AG04450 (cell line): ENCODE data around the gene SLC4A4. TPM values are rescaled to one million over a fixed set of nuclear protein-coding genes. Genes with fewer than 3 reads are reported as not detected.

Experiments used
- CTCF ChIA-PET: fragments of 300-600, 350-600 bp; formaldehyde crosslinking; extraction: SDS; loops from one replicate; lab custom pipeline; 2022; ENCODE audit warnings: antibody characterized with exemption, inconsistent platforms; lab: Charles Lee
- POLR2A ChIA-PET: fragments of 350-600 bp; formaldehyde crosslinking; extraction: SDS; loops from one replicate; lab custom pipeline; 2021; ENCODE audit warnings: antibody characterized with exemption, inconsistent platforms; lab: Yijun Ruan, JAX
- DNase-seq: peaks from one replicate; pipeline ENCODE4 v3.0.0-alpha.2; 2011; ENCODE audit warnings: low read depth, low spot score
- H3K27ac ChIP-seq: one replicate; pipeline ENCODE4 v1.5.1; 2012; ENCODE audit warnings: low read depth, low read length, control low read depth
- H3K27me3 ChIP-seq: one replicate; pipeline ENCODE4 v1.6.0; 2012; ENCODE audit warnings: low read length; ENCODE audit not compliant: control insufficient read depth, insufficient read depth
- H3K4me3 ChIP-seq: 2 replicates; pipeline ENCODE4 v1.5.1; 2011; ENCODE audit warnings: mild to moderate bottlenecking, low read depth, low read length, control low read depth
- H3K9me3 ChIP-seq: 2 replicates; pipeline ENCODE4 v1.5.1; 2012; ENCODE audit warnings: low read length; ENCODE audit not compliant: control insufficient read depth, insufficient read depth
- CTCF ChIP-seq: IDR thresholded peaks from 2 replicates; pipeline ENCODE4 v1.5.1; 2011; ENCODE audit warnings: low read depth, low read length, control low read depth, inconsistent platforms
- polyA plus RNA-seq: library from polyadenylated mRNA; depleted of rRNA; stranded (reverse); fragments of >200 nt; gene quantifications from 2 replicates; pipeline ENCODE4 v1.2.3, GENCODE V29; 2011

Gene SLC4A4
- polyA plus RNA-seq, 1 experiment: 17.5 TPM

DNA sequence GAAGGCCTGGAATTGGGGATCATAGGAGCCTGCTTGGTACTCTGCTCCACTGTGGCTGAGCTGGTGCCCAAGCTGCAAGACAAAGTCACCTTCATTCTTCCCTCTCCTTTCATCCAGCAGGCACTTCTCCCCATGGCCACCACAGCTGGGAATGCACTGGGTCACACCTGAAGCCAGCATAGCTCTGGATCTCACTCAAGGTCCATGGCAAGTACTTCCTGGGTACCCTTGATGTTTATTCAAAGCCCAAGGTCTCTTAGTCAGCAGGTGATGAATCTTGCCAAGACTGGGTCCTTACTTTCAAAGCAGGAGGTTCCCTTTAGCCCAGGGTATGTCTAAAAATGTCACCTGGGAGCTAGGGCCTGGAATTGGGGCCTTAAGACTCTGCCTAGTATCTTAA lies 4.9 kb upstream of the SLC4A4 start:
- Histone ChIP-seq H3K4me3 (no peak overlapping the region), H3K27me3 (no peaks in the 10 kb centered on the region), H3K9me3 (peaks cover 4% of the 10 kb centered on the region; the same call in 1 of the 2 replicates), H3K27ac (no peak overlapping the region)
- DNase-seq: no peak
- ChIA-PET CTCF (no interaction called here), POLR2A (no interaction called here)
- no peak for TF ChIP-seq CTCF

DNA sequence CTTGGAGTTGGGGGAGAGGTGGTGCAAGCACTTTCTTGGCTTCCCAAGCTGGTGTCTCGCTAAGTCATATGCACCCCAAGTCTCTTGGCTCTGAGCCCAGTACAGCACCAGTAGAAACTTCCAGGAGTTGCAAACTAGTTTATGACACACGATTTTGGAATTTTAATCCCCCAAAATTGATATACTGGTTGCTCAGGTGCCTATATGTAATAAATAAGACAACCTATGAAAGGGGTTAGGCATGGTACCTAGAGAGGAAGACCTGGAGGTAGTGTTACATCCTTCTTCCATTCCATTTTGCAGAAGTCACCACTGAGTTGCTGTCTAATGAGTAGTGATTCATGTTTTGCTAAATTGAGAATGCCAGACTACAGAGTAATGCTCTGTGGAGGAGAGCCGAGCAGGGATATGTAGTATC lies 4.3 kb upstream of the SLC4A4 start:
- ChIA-PET CTCF (no interaction called here), POLR2A (no interaction called here)
- Histone ChIP-seq H3K9me3 (peaks cover 4% of the 10 kb centered on the region; the same call in 1 of the 2 replicates), H3K27me3 (no peaks in the 10 kb centered on the region), H3K4me3 (no peak overlapping the region), H3K27ac (no peak overlapping the region)
- no peak for TF ChIP-seq CTCF
- peak; percentile 7 for DNase-seq

- CTCF ChIA-PET: no interaction called here
- Histone ChIP-seq H3K4me3 (no peak overlapping the region), H3K27me3 (no peaks in the 10 kb centered on the region), H3K9me3 (no peaks in the 10 kb centered on the region), H3K27ac (no peak overlapping the region)
- TF ChIP-seq CTCF: no peak
- POLR2A ChIA-PET: no interaction called here
- DNase-seq: no peak
Observed at GRCh38 chr4:71343670-71344466, 5.0 kb downstream of the SLC4A4 start.

- ChIA-PET POLR2A (no interaction called here), CTCF (interaction anchor here (0.6 kb wide), 1 partner anchor 337 kb away, joined by 3 read pairs; no protein-coding TSS in a partner anchor)
- no peak overlapping the region for H3K27ac ChIP-seq
- DNase-seq: no peak
- H3K9me3 ChIP-seq: no peaks in the 10 kb centered on the region
- H3K27me3 ChIP-seq: no peaks in the 10 kb centered on the region
- H3K4me3 ChIP-seq: no peak overlapping the region
- no peak for TF ChIP-seq CTCF
Observed at GRCh38 chr4:71346710-71347109, 7.9 kb downstream of the SLC4A4 start.

- no peak for DNase-seq
- ChIA-PET POLR2A (no interaction called here), CTCF (no interaction called here)
- H3K27ac ChIP-seq: no peak overlapping the region
- no peaks in the 10 kb centered on the region for H3K9me3 ChIP-seq
- H3K27me3 ChIP-seq: no peaks in the 10 kb centered on the region
- no peak for TF ChIP-seq CTCF
- H3K4me3 ChIP-seq: no peak overlapping the region
Observed at GRCh38 chr4:71348586-71348985, 9.8 kb downstream of the SLC4A4 start.
